ENCODE results near the gene IL12A.

DNA sequence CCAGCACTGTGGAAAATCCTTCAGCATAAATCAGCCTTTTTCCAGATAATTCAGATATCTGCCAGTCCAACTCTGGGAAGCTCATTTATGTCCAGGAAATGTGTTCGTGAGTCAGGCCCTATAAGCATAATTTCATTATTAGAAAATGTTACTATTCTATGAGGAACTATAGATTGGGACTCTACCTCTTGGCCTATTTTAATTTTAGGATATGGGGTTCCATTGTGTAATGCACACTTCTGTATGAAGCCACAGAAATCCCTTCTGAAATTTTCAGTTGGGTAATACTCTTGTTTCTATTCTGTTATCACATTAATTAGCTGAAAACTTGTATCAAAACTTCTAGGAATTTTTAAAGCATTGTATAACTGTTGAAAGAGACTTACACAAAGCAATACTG, 43.9 kb upstream of the IL12A start:
- TF ChIP-seq CTCF (optimal IDR thresholded peaks at IDR 0.05 in 1 of 3, IDR thresholded peaks at IDR 0.05 in 1 of 3, conservative IDR thresholded peaks at IDR 0.05 in 1 of 3; ENCODE audit: extremely low read depth in 1 of 3, insufficient read depth in 2 of 3, low read length in 3 of 3) (no peak), EZH2 (IDR thresholded peaks at IDR 0.05; ENCODE audit: low read length) (no peak)
